Memory B cell (primary cell): ENCODE measurements around the gene HMGCLL1.

ENCODE experiments used
- ATAC-seq: fragments of 150-1000 bp; cut with Tn5 transposase; 2 replicates; pipeline ENCODE4 v1.10.0; 2021; ENCODE audit warnings: low read depth, mild to moderate bottlenecking, moderate library complexity
- DNase-seq, 2 donors: peaks; one replicate each; pipeline ENCODE4 v3.0.0; 2022; ENCODE audit warnings: low spot score in 2 of 2
- H3K27ac Mint-ChIP-seq: one replicate; pipeline ENCODE4 v1.8.0; 2022; ENCODE audit warnings: mild to moderate bottlenecking, moderate library complexity, mixed read lengths
- H3K27me3 Mint-ChIP-seq: one replicate; pipeline ENCODE4 v1.8.0; 2022; ENCODE audit warnings: mixed read lengths
- H3K36me3 Mint-ChIP-seq: one replicate; pipeline ENCODE4 v1.8.0; 2022; ENCODE audit warnings: mild to moderate bottlenecking, mixed read lengths
- H3K4me1 Mint-ChIP-seq: one replicate; pipeline ENCODE4 v1.8.0; 2022; ENCODE audit warnings: mixed read lengths
- H3K4me3 Mint-ChIP-seq: one replicate; pipeline ENCODE4 v1.8.0; 2022; ENCODE audit warnings: mild to moderate bottlenecking, moderate library complexity, mixed read lengths
- H3K9me3 Mint-ChIP-seq: one replicate; pipeline ENCODE4 v1.8.0; 2022; ENCODE audit warnings: mixed read lengths

Gene HMGCLL1

GRCh38 chr6:55562318-55562717 lies 16.7 kb downstream of the HMGCLL1 start:
- Mint-ChIP-seq H3K36me3 (no peaks in the 10 kb centered on the region), H3K9me3 (peaks cover 1% of the 10 kb centered on the region), H3K27ac (no peak overlapping the region), H3K4me1 (no peaks in the 10 kb centered on the region), H3K27me3 (no peaks in the 10 kb centered on the region), H3K4me3 (no peak overlapping the region)
- DNase-seq: no peak
- ATAC-seq: no peak

GRCh38 chr6:55560290-55560885 lies 18.6 kb downstream of the HMGCLL1 start:
- H3K27me3 Mint-ChIP-seq: no peaks in the 10 kb centered on the region
- H3K9me3 Mint-ChIP-seq: peaks cover 1% of the 10 kb centered on the region
- H3K4me3 Mint-ChIP-seq: no peak overlapping the region
- no peak for ATAC-seq
- no peaks in the 10 kb centered on the region for H3K4me1 Mint-ChIP-seq
- H3K27ac Mint-ChIP-seq: no peak overlapping the region
- H3K36me3 Mint-ChIP-seq: no peaks in the 10 kb centered on the region
- DNase-seq: no peak

- Mint-ChIP-seq H3K4me1 (no peaks in the 10 kb centered on the region), H3K36me3 (no peaks in the 10 kb centered on the region), H3K4me3 (no peak overlapping the region), H3K27me3 (no peaks in the 10 kb centered on the region), H3K9me3 (peaks cover 1% of the 10 kb centered on the region), H3K27ac (no peak overlapping the region)
- ATAC-seq (no peak), DNase-seq (no peak)
Measured at GRCh38 chr6:55557146-55557545, 21.8 kb downstream of the HMGCLL1 start.

DNA sequence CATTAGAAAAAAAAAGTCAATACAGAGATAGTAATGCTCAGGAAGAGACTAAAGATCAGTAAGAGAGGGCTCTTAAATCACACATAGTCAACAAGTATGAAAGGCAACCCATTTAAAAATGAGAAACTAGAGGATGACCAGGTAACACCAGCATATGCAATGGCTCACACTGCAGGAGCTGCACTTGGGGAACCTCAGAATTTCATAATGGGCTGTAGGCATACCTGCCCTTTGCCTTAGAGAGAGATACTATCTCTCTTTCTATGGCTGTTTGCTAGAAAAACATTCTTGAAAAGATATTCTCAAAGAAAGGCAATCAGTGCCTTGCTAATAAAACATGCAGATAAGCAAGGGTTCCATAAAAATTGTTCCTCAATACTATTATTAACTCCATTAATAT lies 33.2 kb downstream of the HMGCLL1 start:
- Mint-ChIP-seq H3K27me3 (no peaks in the 10 kb centered on the region), H3K4me3 (no peak overlapping the region), H3K27ac (no peak overlapping the region), H3K9me3 (peaks cover 4% of the 10 kb centered on the region), H3K36me3 (no peaks in the 10 kb centered on the region), H3K4me1 (no peaks in the 10 kb centered on the region)
- no peak for ATAC-seq
- no peak for DNase-seq

DNA sequence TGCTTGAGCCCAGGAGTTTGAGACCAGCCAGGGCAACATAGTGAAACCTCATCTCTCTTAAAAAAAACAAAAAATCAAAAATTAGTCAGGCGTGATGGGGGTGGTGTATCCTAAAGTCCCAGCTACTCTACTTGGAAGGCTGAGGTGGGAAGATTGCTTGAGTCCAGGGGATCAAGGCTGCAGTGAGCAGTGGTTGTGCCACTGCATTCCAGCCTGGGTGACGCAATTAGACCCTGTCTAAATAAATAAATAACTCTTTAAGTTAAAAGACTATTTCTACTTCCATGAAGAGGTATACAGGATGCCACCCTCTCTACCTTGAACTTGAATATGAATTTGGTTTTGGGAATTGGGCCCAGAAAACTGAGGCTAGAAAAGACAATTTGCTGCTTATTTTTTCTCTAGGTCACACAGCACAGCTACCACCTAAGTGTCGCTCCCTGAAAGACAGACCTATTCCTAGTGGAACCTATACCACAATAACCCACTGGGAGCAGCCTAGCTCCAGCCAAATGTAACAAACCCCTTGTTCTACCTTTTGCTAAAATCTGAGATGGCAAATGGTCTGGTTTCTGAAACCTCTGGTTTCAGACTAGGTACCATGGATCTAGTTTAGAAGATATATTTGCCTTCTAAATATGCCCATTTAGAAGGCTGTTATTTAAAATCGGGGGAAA lies 35.2 kb downstream of the HMGCLL1 start:
- no peak for ATAC-seq
- no peak for DNase-seq
- no peaks in the 10 kb centered on the region for H3K4me1 Mint-ChIP-seq
- no peaks in the 10 kb centered on the region for H3K27me3 Mint-ChIP-seq
- no peaks in the 10 kb centered on the region for H3K36me3 Mint-ChIP-seq
- H3K27ac Mint-ChIP-seq: no peak overlapping the region
- H3K9me3 Mint-ChIP-seq: peaks cover 8% of the 10 kb centered on the region
- H3K4me3 Mint-ChIP-seq: no peak overlapping the region

- peaks cover 8% of the 10 kb centered on the region for H3K9me3 Mint-ChIP-seq
- no peak overlapping the region for H3K4me3 Mint-ChIP-seq
- H3K4me1 Mint-ChIP-seq: no peaks in the 10 kb centered on the region
- no peak overlapping the region for H3K27ac Mint-ChIP-seq
- no peaks in the 10 kb centered on the region for H3K27me3 Mint-ChIP-seq
- H3K36me3 Mint-ChIP-seq: no peaks in the 10 kb centered on the region
- ATAC-seq (no peak), DNase-seq (no peak)
Measured at GRCh38 chr6:55541024-55541423, 38.0 kb downstream of the HMGCLL1 start.

- Mint-ChIP-seq H3K36me3 (no peaks in the 10 kb centered on the region), H3K27me3 (no peaks in the 10 kb centered on the region), H3K27ac (no peak overlapping the region), H3K4me3 (no peak overlapping the region), H3K9me3 (peaks cover 5% of the 10 kb centered on the region), H3K4me1 (no peaks in the 10 kb centered on the region)
- ATAC-seq (no peak), DNase-seq (no peak)
Measured at GRCh38 chr6:55536391-55536956, 42.5 kb downstream of the HMGCLL1 start.

- no peak overlapping the region for H3K4me3 Mint-ChIP-seq
- H3K4me1 Mint-ChIP-seq: no peaks in the 10 kb centered on the region
- DNase-seq (no peak), ATAC-seq (no peak)
- no peaks in the 10 kb centered on the region for H3K27me3 Mint-ChIP-seq
- H3K27ac Mint-ChIP-seq: no peak overlapping the region
- peaks cover 1% of the 10 kb centered on the region for H3K9me3 Mint-ChIP-seq
- no peaks in the 10 kb centered on the region for H3K36me3 Mint-ChIP-seq
Measured at GRCh38 chr6:55531496-55531895, 47.5 kb downstream of the HMGCLL1 start.

DNA sequence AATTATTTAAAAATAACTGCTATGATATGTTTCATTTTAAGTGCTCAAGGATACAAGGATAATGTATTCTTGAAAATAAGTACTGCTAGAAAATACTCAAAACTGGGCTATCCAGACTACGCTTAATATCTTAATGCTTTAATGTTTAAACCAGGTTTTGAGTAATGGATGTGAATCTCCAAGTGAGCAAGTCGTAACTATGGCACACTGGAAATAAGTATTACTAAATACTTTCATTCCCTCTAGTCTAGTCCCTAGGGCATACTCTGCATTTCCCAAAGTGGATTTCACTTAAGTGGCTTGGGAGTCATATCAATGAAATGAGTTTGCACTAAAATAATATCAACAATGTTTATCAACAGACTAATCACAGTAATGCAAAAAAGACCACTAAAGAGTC lies 48.1 kb downstream of the HMGCLL1 start:
- H3K9me3 Mint-ChIP-seq: peaks cover 1% of the 10 kb centered on the region
- ATAC-seq (no peak), DNase-seq (no peak)
- H3K4me3 Mint-ChIP-seq: no peak overlapping the region
- no peaks in the 10 kb centered on the region for H3K36me3 Mint-ChIP-seq
- no peaks in the 10 kb centered on the region for H3K4me1 Mint-ChIP-seq
- H3K27ac Mint-ChIP-seq: no peak overlapping the region
- no peaks in the 10 kb centered on the region for H3K27me3 Mint-ChIP-seq

DNA sequence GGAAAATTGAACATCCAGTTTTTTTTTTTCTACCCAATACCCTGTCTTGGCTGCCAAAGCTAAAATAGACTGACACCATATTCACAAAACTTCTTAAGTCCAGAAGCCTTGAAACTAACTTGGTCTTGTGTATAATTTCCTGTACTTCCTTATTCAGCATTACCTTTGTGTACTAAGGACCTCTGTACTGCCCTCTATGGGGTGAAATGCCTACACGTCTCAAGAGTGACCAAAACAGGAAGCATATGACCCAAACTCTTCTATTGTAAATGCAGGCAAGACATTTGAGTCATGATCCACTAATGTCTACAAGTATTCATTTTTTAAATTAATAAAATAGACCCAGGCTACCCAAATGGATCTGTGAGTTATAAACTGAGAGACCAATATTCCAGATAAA lies 50.4 kb downstream of the HMGCLL1 start:
- Mint-ChIP-seq H3K27me3 (no peaks in the 10 kb centered on the region), H3K27ac (no peak overlapping the region), H3K4me1 (no peaks in the 10 kb centered on the region), H3K9me3 (peaks cover 2% of the 10 kb centered on the region), H3K36me3 (no peaks in the 10 kb centered on the region), H3K4me3 (no peak overlapping the region)
- ATAC-seq (no peak), DNase-seq (no peak)

GRCh38 chr6:55524441-55524840 lies 54.6 kb downstream of the HMGCLL1 start:
- ATAC-seq: no peak
- Mint-ChIP-seq H3K9me3 (peaks cover 2% of the 10 kb centered on the region), H3K4me1 (no peaks in the 10 kb centered on the region), H3K4me3 (no peak overlapping the region), H3K27me3 (no peaks in the 10 kb centered on the region), H3K36me3 (no peaks in the 10 kb centered on the region), H3K27ac (no peak overlapping the region)
- no peak for DNase-seq

GRCh38 chr6:55518529-55519060 lies 60.4 kb downstream of the HMGCLL1 start:
- no peaks in the 10 kb centered on the region for H3K4me1 Mint-ChIP-seq
- H3K27ac Mint-ChIP-seq: no peak overlapping the region
- H3K4me3 Mint-ChIP-seq: no peak overlapping the region
- DNase-seq: no peak
- peaks cover 1% of the 10 kb centered on the region for H3K9me3 Mint-ChIP-seq
- ATAC-seq: no peak
- H3K27me3 Mint-ChIP-seq: no peaks in the 10 kb centered on the region
- H3K36me3 Mint-ChIP-seq: no peaks in the 10 kb centered on the region

DNA sequence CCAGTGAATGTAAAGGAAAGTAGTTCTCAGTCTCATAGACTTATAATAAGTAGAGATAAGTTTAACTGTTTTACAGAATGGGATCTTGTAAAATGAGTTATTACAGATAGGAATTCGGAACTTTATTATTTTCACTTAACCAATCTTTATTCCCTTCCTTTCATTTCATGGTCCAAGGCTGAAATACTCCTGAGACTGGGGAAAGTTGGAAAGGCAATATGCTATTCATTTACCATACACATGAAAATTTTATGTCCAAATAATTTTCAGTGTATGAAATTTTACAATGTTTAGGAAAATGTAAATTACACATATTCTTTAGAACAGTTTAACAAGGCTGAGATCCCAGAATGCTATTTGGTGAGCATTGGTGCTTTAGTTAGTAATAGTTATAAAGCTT lies 62.3 kb downstream of the HMGCLL1 start:
- Mint-ChIP-seq H3K4me3 (no peak overlapping the region), H3K4me1 (no peaks in the 10 kb centered on the region), H3K36me3 (no peaks in the 10 kb centered on the region), H3K27ac (no peak overlapping the region), H3K27me3 (no peaks in the 10 kb centered on the region), H3K9me3 (peaks cover 3% of the 10 kb centered on the region)
- DNase-seq: no peak
- ATAC-seq: no peak

GRCh38 chr6:55512904-55513303 lies 66.1 kb downstream of the HMGCLL1 start:
- H3K4me3 Mint-ChIP-seq: no peak overlapping the region
- H3K9me3 Mint-ChIP-seq: peaks cover 3% of the 10 kb centered on the region
- H3K36me3 Mint-ChIP-seq: no peaks in the 10 kb centered on the region
- DNase-seq (no peak), ATAC-seq (no peak)
- H3K27me3 Mint-ChIP-seq: no peaks in the 10 kb centered on the region
- H3K4me1 Mint-ChIP-seq: no peaks in the 10 kb centered on the region
- no peak overlapping the region for H3K27ac Mint-ChIP-seq
